BJ (cell line): ENCODE results near the gene ERO1A. TPM values are rescaled to one million over a fixed set of nuclear protein-coding genes. Genes with fewer than 3 reads are reported as not detected.

Experiments
- CTCF ChIA-PET: fragments of 350-600 bp; formaldehyde crosslinking; extraction: SDS; loops from one replicate; lab custom pipeline; 2021; ENCODE audit warnings: antibody characterized with exemption, inconsistent platforms; lab: Yijun Ruan, JAX
- POLR2A ChIA-PET: fragments of 300-600 bp; sonication (Branson Sonifier 250); formaldehyde crosslinking; extraction: SDS; loops from one replicate; lab custom pipeline; 2021; ENCODE audit warnings: antibody characterized with exemption; lab: Charles Lee
- DNase-seq: peaks from one replicate; pipeline ENCODE4 v3.0.0-alpha.2; 2011; ENCODE audit warnings: low read depth
- H3K27me3 ChIP-seq: 2 replicates; pipeline ENCODE4 v1.6.0; 2011; ENCODE audit warnings: low read length; ENCODE audit not compliant: control insufficient read depth, insufficient read depth
- H3K36me3 ChIP-seq: 2 replicates; pipeline ENCODE4 v1.5.1; 2011; ENCODE audit warnings: low read length; ENCODE audit not compliant: control insufficient read depth, insufficient read depth
- H3K4me3 ChIP-seq: 2 replicates; pipeline ENCODE4 v1.5.1; 2011; ENCODE audit warnings: low read depth, mild to moderate bottlenecking, control low read depth, low read length
- polyA plus RNA-seq: library from polyadenylated mRNA; depleted of rRNA; stranded (reverse); fragments of >200 nt; gene quantifications from 2 replicates; pipeline ENCODE4 v1.2.3, GENCODE V29; 2011
- TF ChIP-seq, protein P1 (sequence below): IDR thresholded peaks from 2 replicates; pipeline ENCODE4 v1.5.1; 2011; ENCODE audit warnings: low read depth, mild to moderate bottlenecking, control low read depth, inconsistent platforms, low read length, moderate library complexity; ENCODE audit not compliant: insufficient read depth

ERO1A gene
- polyA plus RNA-seq, 1 experiment = 21.0 TPM

DNA sequence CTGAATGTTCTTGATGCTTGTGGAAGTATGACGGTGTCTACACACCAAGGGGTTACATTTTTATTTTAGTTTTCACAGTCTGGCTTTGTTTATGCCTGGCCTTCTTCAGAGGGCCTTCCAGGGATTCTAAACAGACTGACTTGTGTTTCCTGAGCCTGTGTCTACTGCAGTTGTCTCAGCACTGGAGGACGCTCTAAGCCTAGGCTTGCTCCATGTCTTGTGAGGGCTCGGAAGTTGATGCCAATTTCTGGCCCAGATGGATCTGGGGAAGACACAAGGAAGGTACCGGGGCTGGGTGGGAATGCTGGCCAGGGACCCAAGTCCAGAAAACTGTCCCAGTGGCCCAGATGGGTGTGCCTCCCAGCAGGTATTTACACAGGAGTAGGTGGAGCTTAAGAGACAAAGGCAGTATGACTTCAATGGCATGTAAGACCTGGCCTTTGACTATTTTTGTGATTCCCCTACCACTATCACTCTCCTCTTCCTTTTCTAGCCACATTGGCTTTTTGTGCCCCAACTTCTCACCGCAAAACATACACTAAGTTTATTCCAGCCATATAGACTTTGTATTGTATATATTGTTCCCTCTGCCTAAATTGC lies 85.8 kb downstream of the ERO1A start:
- TF ChIP-seq, protein P1, sequence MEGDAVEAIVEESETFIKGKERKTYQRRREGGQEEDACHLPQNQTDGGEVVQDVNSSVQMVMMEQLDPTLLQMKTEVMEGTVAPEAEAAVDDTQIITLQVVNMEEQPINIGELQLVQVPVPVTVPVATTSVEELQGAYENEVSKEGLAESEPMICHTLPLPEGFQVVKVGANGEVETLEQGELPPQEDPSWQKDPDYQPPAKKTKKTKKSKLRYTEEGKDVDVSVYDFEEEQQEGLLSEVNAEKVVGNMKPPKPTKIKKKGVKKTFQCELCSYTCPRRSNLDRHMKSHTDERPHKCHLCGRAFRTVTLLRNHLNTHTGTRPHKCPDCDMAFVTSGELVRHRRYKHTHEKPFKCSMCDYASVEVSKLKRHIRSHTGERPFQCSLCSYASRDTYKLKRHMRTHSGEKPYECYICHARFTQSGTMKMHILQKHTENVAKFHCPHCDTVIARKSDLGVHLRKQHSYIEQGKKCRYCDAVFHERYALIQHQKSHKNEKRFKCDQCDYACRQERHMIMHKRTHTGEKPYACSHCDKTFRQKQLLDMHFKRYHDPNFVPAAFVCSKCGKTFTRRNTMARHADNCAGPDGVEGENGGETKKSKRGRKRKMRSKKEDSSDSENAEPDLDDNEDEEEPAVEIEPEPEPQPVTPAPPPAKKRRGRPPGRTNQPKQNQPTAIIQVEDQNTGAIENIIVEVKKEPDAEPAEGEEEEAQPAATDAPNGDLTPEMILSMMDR = no peak
- no peak for DNase-seq
- POLR2A ChIA-PET = no interaction called here
- Histone ChIP-seq H3K36me3 (no peaks in the 10 kb centered on the region), H3K4me3 (no peak overlapping the region), H3K27me3 (no peaks in the 10 kb centered on the region)
- CTCF ChIA-PET = interaction anchor here (1.1 kb wide), 1 partner anchor 11 kb away, joined by 3 read pairs; no protein-coding TSS in a partner anchor

- ChIA-PET POLR2A (no interaction called here), CTCF (no interaction called here)
- DNase-seq = no peak
- Histone ChIP-seq H3K36me3 (no peaks in the 10 kb centered on the region), H3K27me3 (no peaks in the 10 kb centered on the region), H3K4me3 (no peak overlapping the region)
- TF ChIP-seq, protein P1 = no peak
These were observed 88.3 kb downstream of the ERO1A start for GRCh38 chr14:52607061-52607460.

GRCh38 chr14:52602131-52602530 lies 93.2 kb downstream of the ERO1A start:
- TF ChIP-seq, protein P1 = no peak
- H3K4me3 ChIP-seq = no peak overlapping the region

GRCh38 chr14:52599974-52600373 lies 95.4 kb downstream of the ERO1A start:
- CTCF ChIA-PET = no interaction called here
- Histone ChIP-seq H3K4me3 (no peak overlapping the region), H3K27me3 (no peaks in the 10 kb centered on the region), H3K36me3 (no peaks in the 10 kb centered on the region)
- DNase-seq = no peak
- TF ChIP-seq, protein P1 = no peak
- POLR2A ChIA-PET = no interaction called here

More at GRCh38 chr14:52602131-52602530, 93.2 kb downstream of the ERO1A start:
- Histone ChIP-seq H3K27me3 (no peaks in the 10 kb centered on the region), H3K36me3 (no peaks in the 10 kb centered on the region)
- no peak for DNase-seq
- CTCF ChIA-PET = no interaction called here
- POLR2A ChIA-PET = no interaction called here

DNA sequence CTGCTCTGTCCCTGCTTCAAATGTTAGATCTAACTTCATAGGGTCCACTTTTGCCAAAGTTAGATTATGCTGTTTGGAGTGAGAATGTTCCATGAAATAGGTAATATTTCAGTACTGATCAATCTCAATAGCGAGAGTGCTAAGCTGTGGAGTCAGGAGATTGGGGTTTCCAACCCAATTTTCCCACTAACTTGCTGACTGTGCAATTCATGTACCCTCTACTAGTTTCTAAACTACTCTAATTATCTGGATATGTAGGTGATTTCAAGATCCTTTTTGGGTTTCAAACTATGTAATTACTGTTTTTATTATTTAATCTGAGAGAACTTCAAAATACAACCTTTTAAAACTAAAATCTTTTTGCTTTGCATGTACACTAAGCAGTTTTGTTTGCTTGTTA lies 96.8 kb downstream of the ERO1A start:
- CTCF ChIA-PET = interaction anchor here (1.2 kb wide), 1 partner anchor 11 kb away, joined by 3 read pairs; no protein-coding TSS in a partner anchor
- Histone ChIP-seq H3K4me3 (no peak overlapping the region), H3K27me3 (no peaks in the 10 kb centered on the region), H3K36me3 (no peaks in the 10 kb centered on the region)
- no peak for DNase-seq
- POLR2A ChIA-PET = no interaction called here
- TF ChIP-seq, protein P1 = no peak
